AG04449 (cell line): ENCODE results near the gene CTNNA1.

Experiments used
- CTCF ChIA-PET: fragments of 350-600 bp; formaldehyde crosslinking; extraction: SDS; loops from one replicate; lab custom pipeline; 2021; ENCODE audit warnings: antibody characterized with exemption; lab: Yijun Ruan, JAX
- POLR2A ChIA-PET: fragments of 400-600, 350-600 bp; formaldehyde crosslinking; extraction: SDS; loops from one replicate; lab custom pipeline; 2020; ENCODE audit warnings: antibody characterized with exemption, inconsistent platforms; lab: Yijun Ruan, JAX
- DNase-seq: peaks from one replicate; pipeline ENCODE4 v3.0.0-alpha.2; 2010; ENCODE audit warnings: low read depth, low spot score
- H3K4me3 ChIP-seq: 2 replicates; pipeline ENCODE4 v1.5.1; 2011; ENCODE audit warnings: low read depth, mild to moderate bottlenecking, control low read depth, low read length
- TF ChIP-seq, protein P1 (sequence below): IDR thresholded peaks from one replicate; pipeline ENCODE4 v1.5.1; 2011; ENCODE audit warnings: mild to moderate bottlenecking, moderate library complexity, low read length, control low read depth, inconsistent platforms; ENCODE audit not compliant: insufficient read depth; ENCODE audit errors: missing control alignments

The CTNNA1 gene

DNA sequence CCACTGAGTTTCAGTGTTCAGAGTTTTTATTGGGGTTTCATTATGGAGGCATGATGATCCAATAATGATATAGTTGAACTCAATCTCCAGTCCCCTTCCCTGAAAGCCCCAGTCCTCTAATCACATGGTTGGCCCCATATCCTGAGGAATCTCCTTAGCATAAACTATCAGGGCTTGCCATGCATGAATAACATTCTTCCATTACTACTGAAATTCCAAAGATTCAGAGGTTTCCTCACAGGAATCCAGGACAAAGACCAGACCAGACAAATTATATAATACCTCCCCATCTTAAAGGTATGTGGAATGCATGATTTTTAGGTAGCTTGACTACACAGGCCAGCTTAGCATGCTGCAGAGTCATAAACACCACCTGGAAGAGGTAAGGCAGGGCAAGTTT lies 137.4 kb downstream of the CTNNA1 start:
- no peak for DNase-seq
- TF ChIP-seq, protein P1, sequence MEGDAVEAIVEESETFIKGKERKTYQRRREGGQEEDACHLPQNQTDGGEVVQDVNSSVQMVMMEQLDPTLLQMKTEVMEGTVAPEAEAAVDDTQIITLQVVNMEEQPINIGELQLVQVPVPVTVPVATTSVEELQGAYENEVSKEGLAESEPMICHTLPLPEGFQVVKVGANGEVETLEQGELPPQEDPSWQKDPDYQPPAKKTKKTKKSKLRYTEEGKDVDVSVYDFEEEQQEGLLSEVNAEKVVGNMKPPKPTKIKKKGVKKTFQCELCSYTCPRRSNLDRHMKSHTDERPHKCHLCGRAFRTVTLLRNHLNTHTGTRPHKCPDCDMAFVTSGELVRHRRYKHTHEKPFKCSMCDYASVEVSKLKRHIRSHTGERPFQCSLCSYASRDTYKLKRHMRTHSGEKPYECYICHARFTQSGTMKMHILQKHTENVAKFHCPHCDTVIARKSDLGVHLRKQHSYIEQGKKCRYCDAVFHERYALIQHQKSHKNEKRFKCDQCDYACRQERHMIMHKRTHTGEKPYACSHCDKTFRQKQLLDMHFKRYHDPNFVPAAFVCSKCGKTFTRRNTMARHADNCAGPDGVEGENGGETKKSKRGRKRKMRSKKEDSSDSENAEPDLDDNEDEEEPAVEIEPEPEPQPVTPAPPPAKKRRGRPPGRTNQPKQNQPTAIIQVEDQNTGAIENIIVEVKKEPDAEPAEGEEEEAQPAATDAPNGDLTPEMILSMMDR = no peak
- POLR2A ChIA-PET = no interaction called here
- H3K4me3 ChIP-seq = no peak overlapping the region
- CTCF ChIA-PET = interaction anchor here (0.9 kb wide), 1 partner anchor 13 kb away, joined by 3 read pairs; no protein-coding TSS in a partner anchor

DNA sequence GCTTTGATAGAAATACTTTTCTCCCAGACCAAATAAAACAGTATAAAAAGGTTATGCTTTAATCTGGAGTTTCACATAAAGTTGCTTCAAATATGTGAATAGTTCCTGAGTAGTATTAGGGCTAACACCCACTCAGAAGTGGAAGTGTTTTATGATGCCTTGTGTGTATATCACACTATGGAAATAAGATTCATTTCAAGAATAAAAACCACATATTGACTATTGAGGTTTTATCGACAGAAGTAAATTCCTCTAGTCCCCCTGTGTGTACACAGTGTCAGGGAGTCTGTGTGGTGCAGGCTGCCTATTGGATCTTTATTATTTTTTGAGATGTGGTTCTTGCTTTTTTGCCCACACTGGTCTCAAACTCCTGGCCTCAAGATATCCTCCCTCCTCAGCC lies 142.7 kb downstream of the CTNNA1 start:
- no peak overlapping the region for H3K4me3 ChIP-seq
- ChIA-PET CTCF (no interaction called here), POLR2A (no interaction called here)
- TF ChIP-seq, protein P1 = no peak
- no peak for DNase-seq

DNA sequence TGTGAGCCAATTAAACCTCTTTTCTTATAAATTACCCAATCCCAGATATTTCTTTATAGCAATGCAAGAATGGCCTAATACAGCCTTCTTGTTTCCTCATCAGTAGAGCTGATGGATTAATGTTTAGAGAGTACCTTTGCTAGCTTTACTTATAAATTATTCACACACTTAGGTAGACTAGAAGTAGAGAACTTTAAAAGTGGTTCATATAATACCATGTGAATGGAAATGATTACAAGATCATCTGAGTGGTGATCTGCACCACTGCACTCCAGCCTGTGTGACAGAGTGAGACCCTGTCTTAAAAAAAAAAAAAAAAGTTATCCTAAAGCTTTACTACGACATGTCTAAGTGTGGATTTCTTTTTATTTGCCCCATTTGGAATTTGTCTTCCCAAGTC lies 145.1 kb downstream of the CTNNA1 start:
- no peak for DNase-seq
- H3K4me3 ChIP-seq = no peak overlapping the region
- ChIA-PET POLR2A (no interaction called here), CTCF (no interaction called here)
- TF ChIP-seq, protein P1 = no peak

DNA sequence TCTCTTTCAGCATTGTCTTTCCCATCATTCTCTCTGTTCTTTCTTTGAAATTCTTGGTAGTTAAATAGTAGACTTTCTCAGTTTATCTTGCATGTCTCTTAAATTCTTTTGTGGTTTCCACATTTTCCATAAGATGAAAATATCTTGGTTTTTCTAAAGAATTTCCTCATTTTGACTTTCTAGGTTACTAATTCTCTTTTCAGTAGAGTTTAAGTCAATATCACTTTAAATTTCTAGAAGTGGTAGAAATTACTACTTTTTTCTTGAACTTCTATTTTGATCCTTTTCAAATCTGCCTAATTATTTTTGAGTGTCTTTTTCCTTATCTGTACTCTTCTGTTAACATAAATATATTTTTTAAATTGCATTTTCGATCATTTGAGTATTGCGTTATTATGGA lies 145.5 kb downstream of the CTNNA1 start:
- CTCF ChIA-PET = no interaction called here
- H3K4me3 ChIP-seq = no peak overlapping the region
- TF ChIP-seq, protein P1 = no peak
- DNase-seq = no peak
- POLR2A ChIA-PET = no interaction called here

DNA sequence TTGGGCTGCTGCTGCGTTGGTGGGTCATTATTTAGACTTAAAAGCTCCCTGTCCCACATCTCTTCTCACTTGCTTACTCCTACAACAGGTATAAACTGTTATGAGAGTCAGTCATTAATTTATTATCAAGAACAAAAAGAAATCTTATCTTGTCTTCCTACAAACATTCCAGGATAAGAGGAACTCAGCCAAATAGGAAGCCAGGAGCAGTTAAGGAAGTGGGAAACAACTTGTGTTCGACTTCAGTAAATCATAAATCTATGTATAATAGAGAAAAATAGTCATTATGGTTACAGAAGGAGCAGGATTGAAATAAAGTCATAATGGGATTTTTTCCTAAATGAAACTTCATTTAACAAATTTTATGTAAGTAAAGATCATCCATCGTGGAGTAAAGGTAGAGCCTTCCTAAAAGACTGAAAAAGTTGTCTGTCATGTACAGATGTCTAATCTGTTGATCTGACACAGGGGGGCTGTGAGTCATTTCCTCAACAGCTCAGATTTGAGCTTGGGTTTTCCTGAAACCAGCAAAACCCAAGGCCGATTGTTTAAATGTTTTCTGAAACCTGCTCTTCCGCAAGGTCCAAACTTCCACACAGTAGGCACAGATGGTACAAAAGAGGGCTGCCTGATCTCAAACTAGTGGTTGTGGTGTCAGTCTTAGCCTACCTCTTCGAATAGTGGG lies 147.2 kb downstream of the CTNNA1 start:
- TF ChIP-seq, protein P1 = no peak
- POLR2A ChIA-PET = no interaction called here
- DNase-seq = no peak
- CTCF ChIA-PET = no interaction called here
- H3K4me3 ChIP-seq = no peak overlapping the region

DNA sequence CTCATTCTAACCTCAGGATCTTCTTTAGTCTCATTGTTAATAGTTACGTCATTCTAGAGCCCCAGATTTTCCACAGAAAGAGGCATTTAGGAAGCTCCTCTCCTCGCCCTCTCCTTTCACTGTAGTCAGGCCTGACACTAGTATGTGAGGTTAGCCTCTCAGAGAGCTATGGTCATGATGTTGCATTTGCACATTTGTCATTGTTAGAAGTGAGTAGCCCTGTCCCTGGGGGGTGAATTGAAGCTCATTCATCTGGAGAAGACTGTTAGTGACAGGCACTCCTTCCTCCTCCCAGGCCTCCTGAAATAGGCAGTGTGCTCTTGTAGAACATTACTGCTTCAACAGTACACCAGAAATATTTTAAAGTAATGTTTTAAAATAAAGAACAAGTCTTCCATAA lies 148.5 kb downstream of the CTNNA1 start:
- ChIA-PET CTCF (interaction anchor here (0.8 kb wide), 1 partner anchor 322 kb away, joined by 3 read pairs; no protein-coding TSS in a partner anchor), POLR2A (no interaction called here)
- DNase-seq = no peak
- TF ChIP-seq, protein P1 = no peak
- no peak overlapping the region for H3K4me3 ChIP-seq
